ENCODE data around the gene DCANP1. TPM values are rescaled to one million over a fixed set of nuclear protein-coding genes. Genes with fewer than 3 reads are reported as not detected.

DCANP1 gene
- total and polyA plus RNA-seq, 9 of the 15 experiments (the other 6 are each of a cell fraction or from before 2014, with no cell fraction given): not detected

- TF ChIP-seq MEF2D (tag; conservative IDR thresholded peaks at IDR 0.05; ENCODE audit: low read depth) (no peak), ZNF717 (CRISPR knock-in tag; IDR thresholded peaks at IDR 0.05) (no peak)
Observed at GRCh38 chr5:135449644-135450043, 2.5 kb upstream of the DCANP1 start (continued).

GRCh38 chr5:135448791-135449507 lies 1.8 kb upstream of the DCANP1 start:
- no peak for ATAC-seq
- DNase-seq (ENCODE audit: extremely low read depth in 1 of 4, low spot score in 3 of 4): no peak
- Histone ChIP-seq H3K27me3 (ENCODE audit: control insufficient read depth in 2 of 2, insufficient read depth in 2 of 2, low read length in 2 of 2) (no peaks in the 10 kb centered on the region; a peak in 3 of 5 replicates), H3K4me2 (ENCODE audit: insufficient read depth, low read length) (no peak overlapping the region), H3K27ac (ENCODE audit: extremely low read depth, low read depth, low read length) (no peak overlapping the region), H3K4me1 (replicated peaks in 1 of 2; ENCODE audit: control insufficient read depth in 2 of 2, insufficient read depth in 2 of 2, low read length in 2 of 2) (peaks cover 0 to 12% of the 10 kb centered on the region in 2 experiments; a peak in 2 of 5 replicates), H3K9ac (ENCODE audit: insufficient read depth in 1 of 2, low read depth in 2 of 2, low read length in 2 of 2) (no peak overlapping the region), H3K36me3 (ENCODE audit: control insufficient read depth, insufficient read depth, low read length) (no peaks in the 10 kb centered on the region), H2AFZ (ENCODE audit: low read depth, low read length) (no peak overlapping the region), H3K4me3 (no peak overlapping the region), H4K20me1 (replicated peaks; ENCODE audit: control insufficient read depth, insufficient read depth, low read length) (no peaks in the 10 kb centered on the region; the same call in 1 of the 2 replicates), H3K79me2 (ENCODE audit: control insufficient read depth, insufficient read depth, low read length) (no peaks in the 10 kb centered on the region), H3K9me3 (replicated peaks; ENCODE audit: control insufficient read depth, insufficient read depth, low read depth, low read length) (no peaks in the 10 kb centered on the region), H3K9me1 (ENCODE audit: control insufficient read depth, insufficient read depth, low read length) (no peaks in the 10 kb centered on the region)
- BruUV-seq (replicated peaks): no TSS peak
- 20% methylated on average over 9 of the region's 9 CpGs for WGBS (ENCODE audit: insufficient coverage, low coverage, missing lambda C conversion rate)
- TF ChIP-seq L3MBTL2 (IDR thresholded peaks at IDR 0.05) (no peak), NELFE (IDR thresholded peaks at IDR 0.05; ENCODE audit: insufficient read depth, insufficient read length) (no peak), HLTF (IDR thresholded peaks at IDR 0.05) (no peak), BMI1 (IDR thresholded peaks at IDR 0.05; ENCODE audit: low read length) (no peak), KDM4B (IDR thresholded peaks at IDR 0.05; ENCODE audit: borderline replicate concordance in 2 of 2, low read depth in 1 of 2) (no peak), ELK1 (CRISPR knock-in tag; IDR thresholded peaks at IDR 0.05) (no peak), NRF1 (conservative IDR thresholded peaks at IDR 0.05 in 1 of 2, IDR thresholded peaks at IDR 0.05 in 1 of 2) (no peak), LEF1 (IDR thresholded peaks at IDR 0.05) (no peak), RBBP5 (IDR thresholded peaks at IDR 0.05; ENCODE audit: borderline replicate concordance, insufficient read depth, low read length, poor library complexity, severe bottlenecking) (no peak), RUNX1 (IDR thresholded peaks at IDR 0.05; ENCODE audit: low read depth) (no peak), ILK (tag; IDR thresholded peaks at IDR 0.05; ENCODE audit: borderline replicate concordance, low read depth) (no peak), SIX5 (IDR thresholded peaks at IDR 0.05; ENCODE audit: borderline replicate concordance in 1 of 2, insufficient read depth in 1 of 2, low read depth in 1 of 2, low read length in 2 of 2) (no peak), ZNF57 (CRISPR knock-in tag; IDR thresholded peaks at IDR 0.05) (no peak), TCFL5 (CRISPR knock-in tag; conservative IDR thresholded peaks at IDR 0.05) (no peak), ZNF354B (CRISPR knock-in tag; IDR thresholded peaks at IDR 0.05) (no peak), SIN3A (IDR thresholded peaks at IDR 0.05; ENCODE audit: borderline replicate concordance in 2 of 2, control insufficient read depth in 1 of 2, low read depth in 2 of 2, low read length in 2 of 2) (no peak), COPS2 (conservative IDR thresholded peaks at IDR 0.05) (no peak)
- ChIA-PET CTCF (ENCODE audit: low intra/inter-chr PET ratio) (interaction anchor here (0.7 kb wide), 1 partner anchor 147 kb away, joined by 3 read pairs; no protein-coding TSS in a partner anchor), POLR2A (interaction anchor here (0.5 to 1.4 kb wide), 3 partner anchors 8 to 105 kb away, joined by 3 to 5 read pairs (median 3); no protein-coding TSS in a partner anchor)
- no peak for FAIRE-seq
- in situ Hi-C loops (cut with MboI): no loop called here
- intact Hi-C loops (cut with micrococcal nuclease): no loop called here
